Brain pericyte (primary cell): ENCODE data around the gene PCDHB11.
"Not testable (repeated sequence)": the region's sequence is repeated elsewhere in the genome, so short reads cannot be mapped to it uniquely, and the experiment has no call there.

Experiments
- DNase-seq: peaks from one replicate; pipeline ENCODE4 v3.0.0-alpha.2; 2012; ENCODE audit warnings: low read depth, low spot score

PCDHB11 gene

DNA sequence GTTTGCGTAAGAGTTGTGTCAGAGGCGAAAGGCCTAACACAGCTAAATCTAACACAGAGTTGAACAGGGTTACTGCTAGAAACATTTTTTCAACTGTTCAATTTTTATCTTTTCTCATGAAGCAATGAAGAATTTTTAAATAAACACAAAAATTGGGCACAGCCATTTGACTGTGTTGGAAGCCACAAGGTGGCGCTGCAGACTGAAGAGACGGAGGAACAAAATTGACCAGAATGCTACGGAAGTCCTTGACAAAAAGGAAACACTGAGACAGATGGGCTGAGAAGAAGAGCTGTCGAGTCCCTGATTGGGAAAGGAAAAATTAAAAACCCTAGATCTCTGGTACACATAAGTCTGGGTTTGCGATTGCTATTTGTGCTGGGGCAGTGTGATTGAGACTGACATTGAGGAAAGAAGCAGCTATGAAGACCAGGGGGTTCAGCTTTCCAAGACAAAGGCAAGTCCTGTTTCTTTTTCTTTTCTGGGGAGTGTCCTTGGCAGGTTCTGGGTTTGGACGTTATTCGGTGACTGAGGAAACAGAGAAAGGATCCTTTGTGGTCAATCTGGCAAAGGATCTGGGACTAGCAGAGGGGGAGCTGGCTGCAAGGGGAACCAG lies 12.4 kb upstream of the PCDHB11 start, which contains the start of gene PCDHB9:
PCDHB9 (plus strand) TSS at position 265 of the 616 bp plus-strand sequence; CDS start at position 423, 158 bp downstream.
- no peak for DNase-seq

DNA sequence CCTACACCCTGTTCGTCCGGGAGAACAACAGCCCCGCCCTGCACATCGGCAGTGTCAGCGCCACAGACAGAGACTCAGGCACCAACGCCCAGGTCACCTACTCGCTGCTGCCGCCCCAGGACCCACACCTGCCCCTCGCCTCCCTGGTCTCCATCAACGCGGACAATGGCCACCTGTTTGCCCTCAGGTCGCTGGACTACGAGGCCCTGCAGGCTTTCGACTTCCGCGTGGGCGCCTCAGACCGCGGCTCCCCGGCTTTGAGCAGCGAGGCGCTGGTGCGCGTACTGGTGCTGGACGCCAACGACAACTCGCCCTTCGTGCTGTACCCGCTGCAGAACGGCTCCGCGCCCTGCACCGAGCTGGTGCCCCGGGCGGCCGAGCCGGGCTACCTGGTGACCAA lies 10.7 kb upstream of the PCDHB11 start:
- not testable (repeated sequence) for DNase-seq

GRCh38 chr5:141189131-141189530 lies 10.3 kb upstream of the PCDHB11 start:
- not testable (repeated sequence) for DNase-seq

DNA sequence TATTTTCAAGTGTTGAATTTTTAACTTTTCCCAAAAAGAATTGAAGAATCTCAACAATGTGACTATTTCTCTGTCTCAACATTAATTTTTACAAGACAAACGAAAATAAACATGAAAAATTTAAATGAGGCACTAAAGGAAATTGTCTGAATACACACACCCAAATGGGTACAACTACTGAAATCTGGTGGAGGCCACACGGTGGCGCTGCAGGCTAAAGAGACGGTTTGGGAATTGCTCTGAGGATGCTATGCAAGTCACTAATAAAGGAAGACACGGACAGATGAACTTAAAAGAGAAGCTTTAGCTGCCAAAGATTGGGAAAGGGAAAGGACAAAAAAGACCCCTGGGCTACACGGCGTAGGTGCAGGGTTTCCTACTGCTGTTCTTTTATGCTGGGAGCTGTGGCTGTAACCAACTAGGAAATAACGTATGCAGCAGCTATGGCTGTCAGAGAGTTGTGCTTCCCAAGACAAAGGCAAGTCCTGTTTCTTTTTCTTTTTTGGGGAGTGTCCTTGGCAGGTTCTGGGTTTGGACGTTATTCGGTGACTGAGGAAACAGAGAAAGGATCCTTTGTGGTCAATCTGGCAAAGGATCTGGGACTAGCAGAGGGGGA lies 7.2 kb upstream of the PCDHB11 start, which contains the start of gene PCDHB10:
PCDHB10 (plus strand) TSS at position 244 of the 616 bp plus-strand sequence; CDS start at position 444, 200 bp downstream.
- no peak for DNase-seq

DNA sequence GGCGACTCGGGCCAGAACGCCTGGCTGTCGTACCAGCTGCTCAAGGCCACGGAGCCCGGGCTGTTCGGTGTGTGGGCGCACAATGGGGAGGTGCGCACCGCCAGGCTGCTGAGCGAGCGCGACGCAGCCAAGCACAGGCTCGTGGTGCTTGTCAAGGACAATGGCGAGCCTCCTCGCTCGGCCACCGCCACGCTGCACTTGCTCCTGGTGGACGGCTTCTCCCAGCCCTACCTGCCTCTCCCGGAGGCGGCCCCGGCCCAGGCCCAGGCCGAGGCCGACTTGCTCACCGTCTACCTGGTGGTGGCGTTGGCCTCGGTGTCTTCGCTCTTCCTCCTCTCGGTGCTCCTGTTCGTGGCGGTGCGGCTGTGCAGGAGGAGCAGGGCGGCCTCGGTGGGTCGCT lies 5.1 kb upstream of the PCDHB11 start:
- DNase-seq, result not testable (repeated sequence)

DNA sequence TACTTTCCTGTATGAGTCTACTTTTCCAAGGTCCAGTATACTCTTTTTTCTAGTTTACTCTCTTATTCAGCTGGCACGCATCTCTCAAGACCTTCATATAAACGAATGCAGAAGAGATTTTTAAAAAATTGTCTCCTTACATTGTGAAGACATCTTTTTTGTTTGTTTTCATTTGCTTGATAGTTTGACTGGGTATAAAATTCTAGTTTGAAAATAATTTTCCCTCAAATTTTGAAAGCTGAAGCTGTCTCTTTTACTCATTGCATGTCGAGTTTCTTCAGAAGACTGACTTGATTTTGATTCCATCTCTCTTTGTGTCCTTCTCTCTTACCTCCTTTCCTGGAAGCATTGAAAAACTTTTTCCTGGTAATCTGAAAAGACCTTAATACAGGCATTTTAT lies 3.1 kb upstream of the PCDHB11 start:
- no peak for DNase-seq

- DNase-seq, result not testable (repeated sequence)
Measured at GRCh38 chr5:141201126-141201525, 1.7 kb downstream of the PCDHB11 start.

- not testable (repeated sequence) for DNase-seq
Measured at GRCh38 chr5:141201646-141202045, 2.2 kb downstream of the PCDHB11 start.

- DNase-seq, result no peak
Measured at GRCh38 chr5:141208478-141208877, 9.1 kb downstream of the PCDHB11 start, which contains the start of gene PCDHB12. Gene PCDHB12, plus strand, starts transcription at chr5:141208719. Its CDS starts 189 bp downstream, at chr5:141208908.

DNA sequence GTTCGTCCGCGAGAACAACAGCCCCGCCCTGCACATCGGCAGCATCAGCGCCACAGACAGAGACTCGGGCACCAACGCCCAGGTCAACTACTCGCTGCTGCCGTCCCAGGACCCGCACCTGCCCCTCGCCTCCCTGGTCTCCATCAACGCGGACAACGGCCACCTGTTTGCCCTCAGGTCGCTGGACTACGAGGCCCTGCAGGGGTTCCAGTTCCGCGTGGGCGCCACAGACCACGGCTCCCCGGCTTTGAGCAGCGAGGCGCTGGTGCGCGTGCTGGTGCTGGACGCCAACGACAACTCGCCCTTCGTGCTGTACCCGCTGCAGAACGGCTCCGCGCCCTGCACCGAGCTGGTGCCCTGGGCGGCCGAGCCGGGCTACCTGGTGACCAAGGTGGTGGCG lies 10.9 kb downstream of the PCDHB11 start:
- not testable (repeated sequence) for DNase-seq

GRCh38 chr5:141210849-141211248 lies 11.4 kb downstream of the PCDHB11 start:
- not testable (repeated sequence) for DNase-seq

DNA sequence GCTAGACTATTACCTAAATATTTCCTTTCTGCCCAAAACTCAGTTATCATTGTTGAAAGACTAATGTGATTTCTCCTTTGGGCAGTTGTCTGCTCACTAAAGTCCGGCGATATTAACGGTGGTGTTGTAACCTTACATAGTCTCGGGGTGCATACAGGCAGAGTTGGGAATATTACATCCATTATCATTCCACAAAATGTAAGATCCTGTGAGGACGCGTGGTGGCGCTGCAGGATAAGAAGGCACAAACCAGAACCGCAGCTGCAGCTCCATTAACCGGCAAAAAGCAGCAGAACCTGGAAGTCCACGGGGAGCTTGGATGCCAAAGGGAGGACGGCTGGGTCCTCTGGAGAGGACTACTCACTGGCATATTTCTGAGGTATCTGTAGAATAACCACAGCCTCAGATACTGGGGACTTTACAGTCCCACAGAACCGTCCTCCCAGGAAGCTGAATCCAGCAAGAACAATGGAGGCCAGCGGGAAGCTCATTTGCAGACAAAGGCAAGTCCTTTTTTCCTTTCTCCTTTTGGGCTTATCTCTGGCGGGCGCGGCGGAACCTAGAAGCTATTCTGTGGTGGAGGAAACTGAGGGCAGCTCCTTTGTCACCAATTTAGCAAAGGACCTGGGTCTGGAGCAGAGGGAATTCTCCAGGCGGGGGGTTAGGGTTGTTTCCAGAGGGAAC lies 14.4 kb downstream of the PCDHB11 start, which contains the start of gene PCDHB13:
PCDHB13 (plus strand) TSS at position 264 of the 684 bp plus-strand sequence; CDS start at position 469, 205 bp downstream.
- not testable (repeated sequence) for DNase-seq

- not testable (repeated sequence) for DNase-seq
Measured at GRCh38 chr5:141214583-141214982, 15.2 kb downstream of the PCDHB11 start.

GRCh38 chr5:141215504-141215903 lies 16.1 kb downstream of the PCDHB11 start:
- DNase-seq, result not testable (repeated sequence)

- DNase-seq, result not testable (repeated sequence)
Measured at GRCh38 chr5:141216035-141216434, 16.6 kb downstream of the PCDHB11 start.

DNA sequence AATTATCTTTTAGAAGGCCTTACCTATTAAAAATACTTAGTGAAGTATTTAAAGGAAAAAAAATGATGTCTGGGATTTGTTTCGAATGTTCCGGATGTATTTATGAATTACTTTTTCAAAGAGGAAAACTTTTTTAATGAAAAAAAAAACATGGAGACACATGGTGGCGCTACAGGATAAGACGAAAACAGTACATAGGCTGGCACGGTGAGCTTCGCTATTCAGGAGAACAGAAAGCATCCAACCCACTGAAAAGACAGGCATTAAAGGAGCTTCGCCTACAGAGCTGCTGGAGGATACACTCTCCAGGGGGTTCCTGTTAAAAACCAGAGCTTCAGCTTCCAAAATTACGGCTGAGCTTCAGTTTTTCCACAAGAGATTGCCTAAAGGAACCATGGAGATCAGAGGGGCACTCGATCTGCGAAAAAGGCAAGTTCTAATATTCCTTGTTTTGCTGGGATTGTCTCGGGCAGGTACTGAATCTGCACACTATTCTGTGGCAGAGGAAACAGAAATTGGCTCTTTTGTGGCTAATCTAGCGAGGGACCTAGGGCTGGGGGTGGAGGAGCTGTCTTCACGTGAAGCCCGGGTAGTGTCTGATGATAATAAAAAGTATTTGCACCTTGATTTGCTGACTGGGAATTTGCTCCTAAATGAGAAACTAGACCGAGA lies 23.8 kb downstream of the PCDHB11 start, which contains the start of gene PCDHB14:
PCDHB14 (plus strand) TSS at position 232 of the 672 bp plus-strand sequence; CDS start at position 395, 163 bp downstream.
- DNase-seq, result no peak

- not testable (repeated sequence) for DNase-seq
Measured at GRCh38 chr5:141224844-141225243, 25.4 kb downstream of the PCDHB11 start.

- not testable (repeated sequence) for DNase-seq
Measured at GRCh38 chr5:141225421-141225820, 26.0 kb downstream of the PCDHB11 start.

DNA sequence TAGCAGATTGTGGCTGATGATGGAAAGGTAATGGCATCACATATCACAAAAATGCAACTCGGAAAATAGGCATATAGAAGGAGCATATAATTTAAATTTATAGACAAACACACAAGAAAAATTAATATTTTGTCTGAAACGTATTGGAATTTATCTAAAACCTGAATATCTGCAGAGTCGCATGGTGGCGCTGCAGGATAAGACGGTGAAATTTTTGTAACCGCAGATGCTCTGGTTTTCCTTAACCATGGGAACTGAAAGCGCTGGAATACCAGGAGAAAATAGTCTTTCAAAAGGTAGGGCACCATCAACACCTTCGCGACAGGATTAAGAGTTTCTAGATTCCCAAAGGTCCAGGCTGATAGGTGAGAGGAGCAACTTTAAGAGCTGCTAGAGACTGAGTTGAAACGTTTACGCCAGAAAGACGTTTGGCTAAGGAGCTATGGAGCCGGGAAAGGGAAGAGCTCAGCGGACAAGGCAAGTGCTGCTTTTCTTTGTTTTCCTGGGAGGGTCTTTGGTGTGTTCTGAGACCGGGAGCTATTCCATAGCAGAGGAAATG lies 34.8 kb downstream of the PCDHB11 start:
- DNase-seq, result no peak

DNA sequence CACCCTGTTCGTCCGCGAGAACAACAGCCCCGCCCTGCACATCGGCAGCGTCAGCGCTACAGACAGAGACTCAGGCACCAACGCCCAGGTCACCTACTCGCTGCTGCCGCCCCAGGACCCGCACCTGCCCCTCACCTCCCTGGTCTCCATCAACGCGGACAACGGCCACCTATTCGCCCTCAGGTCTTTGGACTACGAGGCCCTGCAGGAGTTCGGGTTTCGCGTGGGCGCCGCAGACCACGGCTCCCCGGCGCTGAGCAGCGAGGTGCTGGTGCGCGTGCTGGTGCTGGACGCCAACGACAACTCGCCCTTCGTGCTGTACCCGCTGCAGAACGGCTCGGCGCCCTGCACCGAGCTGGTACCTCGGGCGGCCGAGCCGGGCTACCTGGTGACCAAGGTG lies 36.5 kb downstream of the PCDHB11 start:
- DNase-seq, result not testable (repeated sequence)
